Measurements from ENCODE around the gene TMEM203.

GRCh38 chr9:137180491-137180890 lies 25.0 kb downstream of the TMEM203 start:
- no peak for TF ChIP-seq CTCF (IDR thresholded peaks at IDR 0.05)
- TF ChIP-seq POLR2A (IDR thresholded peaks at IDR 0.05) = no peak
